Neural crest cell (in vitro differentiated cells): ENCODE data around the gene PRKCE. TPM values are rescaled to one million over a fixed set of nuclear protein-coding genes. Genes with fewer than 3 reads are reported as not detected.
"Not testable (repeated sequence)": the region's sequence is repeated elsewhere in the genome, so short reads cannot be mapped to it uniquely, and the experiment has no call there.

Experiments used
- DNase-seq: peaks from one replicate; pipeline ENCODE4 v3.0.0; 2021; ENCODE audit warnings: low read depth, mixed read lengths, low spot score
- H3K27ac Mint-ChIP-seq: one replicate; pipeline ENCODE4 v1.8.0; 2021; ENCODE audit warnings: mild to moderate bottlenecking, mixed read lengths; ENCODE audit not compliant: unreplicated experiment
- H3K27me3 Mint-ChIP-seq: 2 replicates; pipeline ENCODE4 v1.8.0; 2021; ENCODE audit warnings: low read depth, mild to moderate bottlenecking, mixed read lengths
- H3K36me3 Mint-ChIP-seq: 2 replicates; pipeline ENCODE4 v1.8.0; 2021; ENCODE audit warnings: low read depth, mild to moderate bottlenecking, mixed read lengths
- H3K4me1 Mint-ChIP-seq: 2 replicates; pipeline ENCODE4 v1.8.0; 2021; ENCODE audit warnings: mixed read lengths
- H3K4me3 Mint-ChIP-seq: one replicate; pipeline ENCODE4 v1.8.0; 2021; ENCODE audit warnings: mild to moderate bottlenecking, mixed read lengths
- H3K9me3 Mint-ChIP-seq: 2 replicates; pipeline ENCODE4 v1.8.0; 2021; ENCODE audit warnings: mixed read lengths
- total RNA-seq: library from RNA; stranded (reverse); gene quantifications from 2 replicates; pipeline ENCODE4 v1.2.1, GENCODE V29; 2021
- TF ChIP-seq, protein P1 (sequence below): fragments of 200-600 bp; sonication (generic); conservative IDR thresholded peaks from 2 replicates; pipeline ENCODE4 v1.5.0; 2021; ENCODE audit warnings: antibody characterized with exemption, mild to moderate bottlenecking

PRKCE gene
- total RNA-seq, 1 donor from 2014 or later = 15.6 TPM

DNA sequence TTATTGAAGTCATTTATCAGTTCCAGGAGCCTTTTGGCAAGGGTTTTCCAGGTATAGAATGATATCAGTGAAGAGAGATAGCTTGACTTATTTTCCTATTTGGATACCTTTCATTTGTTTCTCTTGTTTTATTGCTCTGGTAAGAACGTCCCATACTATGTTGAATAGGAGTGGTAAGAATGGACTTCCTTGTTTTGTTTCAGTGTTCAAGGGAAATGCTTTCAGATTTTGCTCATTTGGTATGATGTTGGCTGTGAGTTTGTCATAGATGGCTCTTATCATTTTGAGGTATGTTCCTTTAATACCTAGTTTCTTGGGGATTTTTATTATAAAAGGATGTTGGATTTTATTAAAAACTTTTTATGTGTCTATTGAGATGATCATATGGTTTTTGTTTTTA lies 558.6 kb downstream of the PRKCE start:
- H3K4me1 Mint-ChIP-seq = no peaks in the 10 kb centered on the region
- H3K9me3 Mint-ChIP-seq = peaks cover 28% of the 10 kb centered on the region
- peaks cover 13% of the 10 kb centered on the region for H3K27me3 Mint-ChIP-seq
- TF ChIP-seq, protein P1, sequence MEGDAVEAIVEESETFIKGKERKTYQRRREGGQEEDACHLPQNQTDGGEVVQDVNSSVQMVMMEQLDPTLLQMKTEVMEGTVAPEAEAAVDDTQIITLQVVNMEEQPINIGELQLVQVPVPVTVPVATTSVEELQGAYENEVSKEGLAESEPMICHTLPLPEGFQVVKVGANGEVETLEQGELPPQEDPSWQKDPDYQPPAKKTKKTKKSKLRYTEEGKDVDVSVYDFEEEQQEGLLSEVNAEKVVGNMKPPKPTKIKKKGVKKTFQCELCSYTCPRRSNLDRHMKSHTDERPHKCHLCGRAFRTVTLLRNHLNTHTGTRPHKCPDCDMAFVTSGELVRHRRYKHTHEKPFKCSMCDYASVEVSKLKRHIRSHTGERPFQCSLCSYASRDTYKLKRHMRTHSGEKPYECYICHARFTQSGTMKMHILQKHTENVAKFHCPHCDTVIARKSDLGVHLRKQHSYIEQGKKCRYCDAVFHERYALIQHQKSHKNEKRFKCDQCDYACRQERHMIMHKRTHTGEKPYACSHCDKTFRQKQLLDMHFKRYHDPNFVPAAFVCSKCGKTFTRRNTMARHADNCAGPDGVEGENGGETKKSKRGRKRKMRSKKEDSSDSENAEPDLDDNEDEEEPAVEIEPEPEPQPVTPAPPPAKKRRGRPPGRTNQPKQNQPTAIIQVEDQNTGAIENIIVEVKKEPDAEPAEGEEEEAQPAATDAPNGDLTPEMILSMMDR = no peak
- no peak for DNase-seq
- H3K4me3 Mint-ChIP-seq = no peak overlapping the region
- peaks cover 7% of the 10 kb centered on the region for H3K36me3 Mint-ChIP-seq
- H3K27ac Mint-ChIP-seq = no peak overlapping the region

DNA sequence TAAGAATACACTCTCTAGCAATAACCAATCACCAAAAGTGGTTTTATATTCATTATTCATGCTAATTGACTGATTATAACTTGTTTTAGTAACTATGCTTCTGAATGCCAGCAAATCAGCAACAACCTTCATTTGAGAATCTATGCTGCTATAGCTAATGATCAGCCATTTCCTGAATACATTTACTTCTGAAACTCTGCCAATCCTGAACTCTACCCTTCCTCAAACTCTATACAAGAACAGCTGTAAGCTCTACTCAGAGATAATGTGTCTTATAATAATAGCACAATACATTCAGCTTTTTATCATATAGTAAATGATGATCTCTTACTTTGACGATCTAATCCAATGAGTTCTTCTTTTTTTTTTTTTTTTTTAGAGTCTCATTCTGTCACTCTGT lies 560.0 kb downstream of the PRKCE start:
- H3K27me3 Mint-ChIP-seq = peaks cover 16% of the 10 kb centered on the region
- H3K4me3 Mint-ChIP-seq = no peak overlapping the region
- H3K4me1 Mint-ChIP-seq = no peaks in the 10 kb centered on the region
- no peak overlapping the region for H3K27ac Mint-ChIP-seq
- TF ChIP-seq, protein P1 = no peak
- H3K9me3 Mint-ChIP-seq = peaks cover 28% of the 10 kb centered on the region
- H3K36me3 Mint-ChIP-seq = peaks cover 9% of the 10 kb centered on the region
- no peak for DNase-seq

DNA sequence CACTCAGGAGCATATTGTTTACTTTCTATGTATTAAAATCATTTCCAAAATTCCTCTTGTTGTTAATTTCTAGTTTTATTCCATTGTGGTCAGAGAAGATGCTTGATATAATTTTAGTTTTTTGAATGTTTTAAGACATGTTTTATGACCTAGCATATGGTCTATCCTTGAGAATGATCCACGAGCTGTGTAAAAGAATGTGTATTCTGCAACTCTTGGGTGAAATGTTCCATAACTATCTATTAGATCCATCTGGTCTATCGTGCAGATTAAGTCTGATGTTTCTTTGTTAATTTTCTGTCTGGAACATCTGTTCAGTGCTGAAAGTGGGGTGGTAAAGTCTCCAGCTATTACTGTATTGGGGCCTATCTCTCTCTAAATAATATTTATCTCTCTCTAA lies 562.4 kb downstream of the PRKCE start:
- TF ChIP-seq, protein P1 = no peak
- Mint-ChIP-seq H3K4me1 (no peaks in the 10 kb centered on the region), H3K9me3 (peaks cover 26% of the 10 kb centered on the region), H3K27me3 (peaks cover 13% of the 10 kb centered on the region), H3K36me3 (peaks cover 8% of the 10 kb centered on the region), H3K4me3 (no peak overlapping the region), H3K27ac (no peak overlapping the region)
- no peak for DNase-seq

DNA sequence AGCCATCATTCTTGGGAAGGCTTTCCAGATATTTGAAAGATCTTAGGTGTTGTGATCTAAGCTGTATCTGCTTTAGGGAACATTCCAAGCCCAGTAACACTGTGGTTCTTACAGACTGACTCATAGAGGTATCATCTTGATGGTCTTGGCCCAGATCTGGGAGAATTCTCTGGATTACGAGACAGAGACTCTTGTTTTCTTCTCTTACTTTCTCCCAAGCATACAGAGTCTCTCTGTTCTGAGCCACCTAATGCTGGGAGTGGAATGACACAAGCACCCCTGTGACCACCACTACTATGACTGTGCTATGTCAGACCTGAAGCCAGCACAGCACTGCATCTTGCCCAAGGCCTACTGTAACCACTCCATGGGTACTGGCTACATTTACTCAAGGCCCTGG lies 564.7 kb downstream of the PRKCE start:
- no peak overlapping the region for H3K4me3 Mint-ChIP-seq
- H3K9me3 Mint-ChIP-seq = peaks cover 22% of the 10 kb centered on the region

DNA sequence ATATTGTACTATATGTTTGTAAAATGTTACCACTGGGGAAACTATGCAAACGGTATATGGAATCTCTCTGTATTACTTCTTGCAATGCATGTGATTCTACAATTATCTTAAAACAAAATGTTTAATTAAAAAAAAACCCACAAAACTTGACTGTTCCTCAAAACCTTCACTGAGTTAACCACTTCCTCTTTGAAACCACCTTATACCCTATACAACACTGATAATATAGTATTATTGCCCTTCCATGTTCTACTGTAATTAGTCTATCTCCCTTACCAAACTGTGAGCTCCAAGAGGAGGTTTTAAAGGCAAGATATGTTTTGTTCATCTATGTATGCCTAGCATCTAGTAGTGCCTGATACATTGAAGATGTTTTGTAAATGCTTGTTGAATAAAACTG lies 572.0 kb downstream of the PRKCE start:
- H3K36me3 Mint-ChIP-seq, DNase-seq, H3K4me1 Mint-ChIP-seq, H3K4me3 Mint-ChIP-seq, H3K27ac Mint-ChIP-seq: not testable (repeated sequence)
- H3K27me3 Mint-ChIP-seq = peaks cover 32% of the 10 kb centered on the region
- peaks cover 19% of the 10 kb centered on the region for H3K9me3 Mint-ChIP-seq

More for the DNA sequence above, 564.7 kb downstream of the PRKCE start:
- H3K27me3 Mint-ChIP-seq = peaks cover 29% of the 10 kb centered on the region
- TF ChIP-seq, protein P1 = no peak
- no peak for DNase-seq
- H3K4me1 Mint-ChIP-seq = no peaks in the 10 kb centered on the region
- H3K36me3 Mint-ChIP-seq = peaks cover 5% of the 10 kb centered on the region
- no peak overlapping the region for H3K27ac Mint-ChIP-seq

DNA sequence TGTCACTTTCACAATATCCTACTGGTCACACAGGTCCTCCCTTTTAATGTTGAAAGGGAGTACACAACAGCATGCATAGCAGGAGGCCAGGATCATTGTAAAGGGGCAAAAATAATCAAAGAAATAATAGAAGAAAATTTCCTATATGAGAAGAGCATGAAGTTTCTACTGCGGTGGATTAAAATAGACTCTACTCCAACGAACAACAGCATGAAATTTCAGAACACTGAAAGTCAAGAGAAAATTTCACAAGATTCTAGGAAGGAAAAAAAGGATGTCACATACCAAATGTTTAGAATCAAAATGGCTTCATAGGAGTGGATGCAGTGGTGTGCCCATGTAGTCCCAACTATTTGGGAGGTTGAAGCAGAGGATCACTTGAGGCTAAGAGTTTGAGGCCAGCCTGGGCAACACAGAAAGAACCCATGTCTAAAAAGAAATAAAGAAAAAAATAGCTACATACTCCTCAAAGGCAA lies 573.7 kb downstream of the PRKCE start:
- TF ChIP-seq, protein P1 = no peak
- Mint-ChIP-seq H3K27me3 (peaks cover 21% of the 10 kb centered on the region), H3K4me1 (peaks cover 7% of the 10 kb centered on the region), H3K4me3 (no peak overlapping the region), H3K36me3 (no peaks in the 10 kb centered on the region), H3K27ac (no peak overlapping the region), H3K9me3 (peaks cover 11% of the 10 kb centered on the region)
- DNase-seq = no peak
